ENCODE data around the gene RYR3. TPM values are rescaled to one million over a fixed set of nuclear protein-coding genes. Genes with fewer than 3 reads are reported as not detected.

RYR3 gene
- total RNA-seq, 1 experiment from 2014 or later, result not detected

DNA sequence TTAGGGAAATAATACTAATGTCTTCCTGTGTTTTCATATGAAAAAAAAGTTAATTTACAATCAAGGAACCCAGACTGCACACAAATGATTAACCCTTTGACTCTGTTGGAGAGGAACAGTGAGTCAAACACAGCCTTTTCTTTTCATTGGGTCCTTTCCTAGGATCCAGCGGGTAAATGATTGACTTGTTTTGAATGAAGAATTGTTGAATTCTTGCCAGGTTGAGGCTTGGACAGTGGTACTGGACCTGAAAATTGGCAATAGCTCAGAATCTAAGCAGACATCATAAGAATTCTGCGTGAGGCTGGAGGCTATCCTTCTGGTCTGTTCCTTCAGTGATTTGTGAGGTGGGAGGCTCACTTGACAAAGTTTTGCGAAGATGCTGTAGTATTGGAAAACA lies 143.0 kb downstream of the RYR3 start:
- ATAC-seq (no peak), DNase-seq (no peak)
- intact Hi-C loops (cut with micrococcal nuclease), result no loop called here
- no peak overlapping the region for H3K9ac ChIP-seq (ENCODE audit: low read length)
- H3K9me2 ChIP-seq (replicated peaks; ENCODE audit: low read length), result no peaks in the 10 kb centered on the region
- H3K4me3 ChIP-seq (ENCODE audit: low read length), result no peak overlapping the region
- H3K4me2 ChIP-seq (ENCODE audit: low read length), result no peak overlapping the region
- H3K9me3 ChIP-seq (ENCODE audit: low read length), result no peaks in the 10 kb centered on the region
- peaks cover 67% of the 10 kb centered on the region for H3K27me3 ChIP-seq (ENCODE audit: low read length)
- TF ChIP-seq EZH2phosphoT487 (IDR thresholded peaks at IDR 0.05; ENCODE audit: borderline replicate concordance, low read length) (no peak), EZH2 (IDR thresholded peaks at IDR 0.05; ENCODE audit: low read length, unreplicated experiment) (no peak)
- TF ChIP-seq, protein P1, sequence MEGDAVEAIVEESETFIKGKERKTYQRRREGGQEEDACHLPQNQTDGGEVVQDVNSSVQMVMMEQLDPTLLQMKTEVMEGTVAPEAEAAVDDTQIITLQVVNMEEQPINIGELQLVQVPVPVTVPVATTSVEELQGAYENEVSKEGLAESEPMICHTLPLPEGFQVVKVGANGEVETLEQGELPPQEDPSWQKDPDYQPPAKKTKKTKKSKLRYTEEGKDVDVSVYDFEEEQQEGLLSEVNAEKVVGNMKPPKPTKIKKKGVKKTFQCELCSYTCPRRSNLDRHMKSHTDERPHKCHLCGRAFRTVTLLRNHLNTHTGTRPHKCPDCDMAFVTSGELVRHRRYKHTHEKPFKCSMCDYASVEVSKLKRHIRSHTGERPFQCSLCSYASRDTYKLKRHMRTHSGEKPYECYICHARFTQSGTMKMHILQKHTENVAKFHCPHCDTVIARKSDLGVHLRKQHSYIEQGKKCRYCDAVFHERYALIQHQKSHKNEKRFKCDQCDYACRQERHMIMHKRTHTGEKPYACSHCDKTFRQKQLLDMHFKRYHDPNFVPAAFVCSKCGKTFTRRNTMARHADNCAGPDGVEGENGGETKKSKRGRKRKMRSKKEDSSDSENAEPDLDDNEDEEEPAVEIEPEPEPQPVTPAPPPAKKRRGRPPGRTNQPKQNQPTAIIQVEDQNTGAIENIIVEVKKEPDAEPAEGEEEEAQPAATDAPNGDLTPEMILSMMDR (conservative IDR thresholded peaks at IDR 0.05; ENCODE audit: low read depth, low read length), result no peak
- no peaks in the 10 kb centered on the region for H3F3A ChIP-seq (ENCODE audit: low read length, unreplicated experiment)
- H4K20me1 ChIP-seq (ENCODE audit: low read length), result no peaks in the 10 kb centered on the region
- no peak overlapping the region for H3K27ac ChIP-seq (ENCODE audit: low read length)
- H2AFZ ChIP-seq (ENCODE audit: low read length), result no peak overlapping the region
- ChIA-PET CTCF (no interaction called here), POLR2A (ENCODE audit: unreplicated experiment) (no interaction called here)
- H3K4me1 ChIP-seq (ENCODE audit: insufficient read depth, low read length), result peaks cover 8% of the 10 kb centered on the region; the same call in 1 of the 2 replicates
- no TSS peak for BruUV-seq (replicated peaks)
- H3K79me2 ChIP-seq (ENCODE audit: low read length), result no peaks in the 10 kb centered on the region
- no peaks in the 10 kb centered on the region for H3K36me3 ChIP-seq (ENCODE audit: low read depth, low read length)

DNA sequence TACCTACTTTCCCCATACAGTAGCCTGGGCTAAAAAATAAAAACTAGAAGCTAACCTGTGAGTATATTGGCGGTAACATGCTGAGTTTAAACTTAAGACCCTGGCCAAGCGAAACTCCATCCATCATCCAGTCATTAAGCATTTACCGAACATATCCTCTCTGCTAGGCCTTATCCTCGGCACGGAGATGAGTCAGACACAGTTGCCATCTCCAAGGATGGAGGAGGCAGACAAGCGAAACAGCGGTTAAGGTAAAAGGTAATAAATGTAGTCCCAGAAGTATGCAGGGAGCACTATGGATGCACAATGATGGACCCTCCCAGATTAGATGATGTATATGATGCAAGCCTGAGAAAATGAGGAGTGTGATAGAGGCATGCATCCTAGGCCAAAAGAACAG lies 143.6 kb downstream of the RYR3 start:
- peaks cover 65% of the 10 kb centered on the region for H3K27me3 ChIP-seq (ENCODE audit: low read length)
- no peak overlapping the region for H3K4me2 ChIP-seq (ENCODE audit: low read length)
- ChIA-PET CTCF (no interaction called here), POLR2A (ENCODE audit: unreplicated experiment) (no interaction called here)
- H3F3A ChIP-seq (ENCODE audit: low read length, unreplicated experiment), result no peaks in the 10 kb centered on the region
- H3K4me1 ChIP-seq (ENCODE audit: insufficient read depth, low read length), result peaks cover 10% of the 10 kb centered on the region; the same call in 1 of the 2 replicates
- H3K9ac ChIP-seq (ENCODE audit: low read length), result no peak overlapping the region
- no peaks in the 10 kb centered on the region for H3K36me3 ChIP-seq (ENCODE audit: low read depth, low read length)
- H2AFZ ChIP-seq (ENCODE audit: low read length), result no peak overlapping the region
- H3K27ac ChIP-seq (ENCODE audit: low read length), result no peak overlapping the region
- H4K20me1 ChIP-seq (ENCODE audit: low read length), result no peaks in the 10 kb centered on the region
- no TSS peak for BruUV-seq (replicated peaks)
- H3K79me2 ChIP-seq (ENCODE audit: low read length), result no peaks in the 10 kb centered on the region
- no peak for DNase-seq
- no peak for ATAC-seq
- H3K4me3 ChIP-seq (ENCODE audit: low read length), result no peak overlapping the region
- intact Hi-C loops (cut with micrococcal nuclease), result no loop called here
- no peak for TF ChIP-seq EZH2phosphoT487 (IDR thresholded peaks at IDR 0.05; ENCODE audit: borderline replicate concordance, low read length)
- no peak for TF ChIP-seq EZH2 (IDR thresholded peaks at IDR 0.05; ENCODE audit: low read length, unreplicated experiment)
- TF ChIP-seq, protein P1 (conservative IDR thresholded peaks at IDR 0.05; ENCODE audit: low read depth, low read length), result no peak
- no peaks in the 10 kb centered on the region for H3K9me3 ChIP-seq (ENCODE audit: low read length)
- H3K9me2 ChIP-seq (replicated peaks; ENCODE audit: low read length), result no peaks in the 10 kb centered on the region

- POLR2A ChIA-PET (ENCODE audit: unreplicated experiment), result no interaction called here
Observed at GRCh38 chr15:33454996-33455395, 144.2 kb downstream of the RYR3 start.

More at GRCh38 chr15:33454996-33455395, 144.2 kb downstream of the RYR3 start:
- H3K27me3 ChIP-seq (ENCODE audit: low read length), result peaks cover 65% of the 10 kb centered on the region
- no peak overlapping the region for H3K27ac ChIP-seq (ENCODE audit: low read length)
- H3K9me3 ChIP-seq (ENCODE audit: low read length), result no peaks in the 10 kb centered on the region
- TF ChIP-seq EZH2phosphoT487 (IDR thresholded peaks at IDR 0.05; ENCODE audit: borderline replicate concordance, low read length), result no peak
- no peak for TF ChIP-seq EZH2 (IDR thresholded peaks at IDR 0.05; ENCODE audit: low read length, unreplicated experiment)
- TF ChIP-seq, protein P1 (conservative IDR thresholded peaks at IDR 0.05; ENCODE audit: low read depth, low read length), result no peak
- no peak overlapping the region for H2AFZ ChIP-seq (ENCODE audit: low read length)
- H3K79me2 ChIP-seq (ENCODE audit: low read length), result no peaks in the 10 kb centered on the region
- no peak overlapping the region for H3K9ac ChIP-seq (ENCODE audit: low read length)
- H3K4me2 ChIP-seq (ENCODE audit: low read length), result no peak overlapping the region
- intact Hi-C loops (cut with micrococcal nuclease), result no loop called here
- CTCF ChIA-PET, result no interaction called here
- H3K4me3 ChIP-seq (ENCODE audit: low read length), result no peak overlapping the region
- H3F3A ChIP-seq (ENCODE audit: low read length, unreplicated experiment), result no peaks in the 10 kb centered on the region
- no peak for DNase-seq
- H3K36me3 ChIP-seq (ENCODE audit: low read depth, low read length), result no peaks in the 10 kb centered on the region
- H3K9me2 ChIP-seq (replicated peaks; ENCODE audit: low read length), result no peaks in the 10 kb centered on the region
- no TSS peak for BruUV-seq (replicated peaks)
- peaks cover 16% of the 10 kb centered on the region for H3K4me1 ChIP-seq (ENCODE audit: insufficient read depth, low read length)
- H4K20me1 ChIP-seq (ENCODE audit: low read length), result no peaks in the 10 kb centered on the region
- no peak for ATAC-seq
